ENCODE measurements around the gene SORT1.

GRCh38 chr1:109341944-109342930 lies 55.5 kb downstream of the SORT1 start:
- TF ChIP-seq EZH2 (IDR thresholded peaks at IDR 0.05) (no peak), POLR2AphosphoS5 (IDR thresholded peaks at IDR 0.05; ENCODE audit: borderline replicate concordance, low read depth, low read length) (no peak)
